Retinal pigment epithelial cell (primary cell): ENCODE results near the gene DDX10.

Experiments used
- DNase-seq: peaks from one replicate; pipeline ENCODE4 v3.0.0-alpha.2; 2010; ENCODE audit warnings: low read depth
- H3K4me3 ChIP-seq: 2 replicates; pipeline ENCODE4 v1.5.1; 2011; ENCODE audit warnings: mild to moderate bottlenecking, low read length, control low read depth, moderate library complexity
- TF ChIP-seq, protein P1 (sequence below): conservative IDR thresholded peaks from 2 replicates; pipeline ENCODE4 v1.5.1; 2011; ENCODE audit warnings: low read depth, low read length, control low read depth, inconsistent platforms

The DDX10 gene

GRCh38 chr11:108796551-108796950 lies 131.7 kb downstream of the DDX10 start:
- no peak overlapping the region for H3K4me3 ChIP-seq
- TF ChIP-seq, protein P1, sequence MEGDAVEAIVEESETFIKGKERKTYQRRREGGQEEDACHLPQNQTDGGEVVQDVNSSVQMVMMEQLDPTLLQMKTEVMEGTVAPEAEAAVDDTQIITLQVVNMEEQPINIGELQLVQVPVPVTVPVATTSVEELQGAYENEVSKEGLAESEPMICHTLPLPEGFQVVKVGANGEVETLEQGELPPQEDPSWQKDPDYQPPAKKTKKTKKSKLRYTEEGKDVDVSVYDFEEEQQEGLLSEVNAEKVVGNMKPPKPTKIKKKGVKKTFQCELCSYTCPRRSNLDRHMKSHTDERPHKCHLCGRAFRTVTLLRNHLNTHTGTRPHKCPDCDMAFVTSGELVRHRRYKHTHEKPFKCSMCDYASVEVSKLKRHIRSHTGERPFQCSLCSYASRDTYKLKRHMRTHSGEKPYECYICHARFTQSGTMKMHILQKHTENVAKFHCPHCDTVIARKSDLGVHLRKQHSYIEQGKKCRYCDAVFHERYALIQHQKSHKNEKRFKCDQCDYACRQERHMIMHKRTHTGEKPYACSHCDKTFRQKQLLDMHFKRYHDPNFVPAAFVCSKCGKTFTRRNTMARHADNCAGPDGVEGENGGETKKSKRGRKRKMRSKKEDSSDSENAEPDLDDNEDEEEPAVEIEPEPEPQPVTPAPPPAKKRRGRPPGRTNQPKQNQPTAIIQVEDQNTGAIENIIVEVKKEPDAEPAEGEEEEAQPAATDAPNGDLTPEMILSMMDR: no peak
- DNase-seq: no peak

DNA sequence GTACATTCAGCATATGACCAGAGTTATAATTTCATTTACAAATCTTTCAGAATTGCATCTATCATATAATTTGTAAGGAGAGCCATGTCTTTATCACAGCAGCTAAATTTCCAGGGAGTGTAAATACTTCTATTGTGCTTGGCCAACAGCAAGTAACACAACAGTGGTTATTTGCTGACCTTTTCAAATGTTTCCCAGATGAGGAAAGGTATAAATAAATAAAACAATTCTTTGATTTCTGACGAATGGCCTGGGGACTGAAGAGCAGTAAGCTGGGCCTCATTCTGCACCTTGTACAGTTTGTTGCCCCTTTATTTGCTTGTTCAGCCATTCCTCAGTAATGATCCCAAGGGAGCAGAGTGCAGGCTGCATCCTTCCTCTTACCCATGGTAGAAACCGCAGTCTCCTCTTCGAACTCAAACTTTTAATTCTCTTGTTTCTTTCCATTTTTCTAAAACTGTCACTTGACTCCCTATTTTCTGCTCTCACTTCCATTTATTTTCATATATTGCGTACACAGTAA lies 132.8 kb downstream of the DDX10 start:
- no peak for DNase-seq
- no peak overlapping the region for H3K4me3 ChIP-seq
- TF ChIP-seq, protein P1: no peak

- no peak overlapping the region for H3K4me3 ChIP-seq
- TF ChIP-seq, protein P1: no peak
- DNase-seq: no peak
Observed at GRCh38 chr11:108802492-108802891, 137.6 kb downstream of the DDX10 start.

DNA sequence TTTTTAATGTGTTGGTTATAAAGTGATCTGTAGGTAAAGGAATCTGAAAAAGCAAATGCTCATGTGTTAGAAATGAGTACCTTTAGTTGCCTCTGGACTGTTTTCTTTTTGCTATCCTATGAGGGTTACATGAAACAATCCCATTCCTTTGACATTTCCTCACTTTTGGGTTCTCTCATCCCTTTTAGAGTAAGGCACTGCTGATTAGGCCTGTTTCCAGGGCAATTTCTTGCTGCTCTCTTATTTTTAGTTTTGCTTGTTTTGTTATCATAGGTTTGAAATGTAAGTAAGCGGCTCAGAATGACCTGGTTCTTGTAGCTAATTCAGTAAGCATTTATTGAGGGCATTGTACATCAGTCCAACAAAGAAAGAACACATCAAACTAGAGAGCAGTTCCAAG lies 138.9 kb downstream of the DDX10 start:
- DNase-seq: no peak
- no peak overlapping the region for H3K4me3 ChIP-seq
- TF ChIP-seq, protein P1: no peak

DNA sequence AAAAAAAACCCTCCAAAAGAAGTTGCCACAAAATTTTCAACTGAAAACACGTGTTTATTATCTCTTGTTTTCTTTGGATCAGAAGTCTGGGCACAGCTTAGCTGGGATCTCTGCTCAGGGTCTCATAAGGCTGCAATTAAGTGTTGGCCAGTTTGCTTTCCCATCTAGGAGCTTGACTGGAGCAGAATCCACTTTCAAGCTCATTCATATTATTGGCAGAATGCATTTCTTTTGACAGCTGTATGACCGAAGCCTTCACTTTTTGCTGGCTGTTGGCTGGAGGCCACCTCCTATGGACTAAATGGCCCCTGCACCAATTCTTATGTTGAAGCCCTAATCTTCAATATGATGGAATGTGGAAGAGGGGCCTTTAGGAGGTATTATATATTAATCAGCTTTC lies 139.6 kb downstream of the DDX10 start:
- TF ChIP-seq, protein P1: no peak
- H3K4me3 ChIP-seq: no peak overlapping the region
- no peak for DNase-seq

GRCh38 chr11:108805030-108805429 lies 140.2 kb downstream of the DDX10 start:
- TF ChIP-seq, protein P1: no peak
- H3K4me3 ChIP-seq: no peak overlapping the region
- no peak for DNase-seq

- no peak overlapping the region for H3K4me3 ChIP-seq
- DNase-seq: no peak
- TF ChIP-seq, protein P1: no peak
Observed at GRCh38 chr11:108807262-108807661, 142.4 kb downstream of the DDX10 start.
